ENCODE data around the gene WWTR1.
A peak's percentile ranks its signal among the peaks of the same experiment; 100 is the strongest.

GRCh38 chr3:149572796-149573414 lies 84.9 kb downstream of the WWTR1 start:
- peak; percentile 97 for TF ChIP-seq FOS (IDR thresholded peaks at IDR 0.05; ENCODE audit: borderline replicate concordance, insufficient read depth, low read length)
- TF ChIP-seq POLR2A (IDR thresholded peaks at IDR 0.05; ENCODE audit: low read depth, low read length), result no peak
